ENCODE data around the gene GIPC2.
"Not testable (repeated sequence)": the region's sequence is repeated elsewhere in the genome, so short reads cannot be mapped to it uniquely, and the experiment has no call there.

The GIPC2 gene

DNA sequence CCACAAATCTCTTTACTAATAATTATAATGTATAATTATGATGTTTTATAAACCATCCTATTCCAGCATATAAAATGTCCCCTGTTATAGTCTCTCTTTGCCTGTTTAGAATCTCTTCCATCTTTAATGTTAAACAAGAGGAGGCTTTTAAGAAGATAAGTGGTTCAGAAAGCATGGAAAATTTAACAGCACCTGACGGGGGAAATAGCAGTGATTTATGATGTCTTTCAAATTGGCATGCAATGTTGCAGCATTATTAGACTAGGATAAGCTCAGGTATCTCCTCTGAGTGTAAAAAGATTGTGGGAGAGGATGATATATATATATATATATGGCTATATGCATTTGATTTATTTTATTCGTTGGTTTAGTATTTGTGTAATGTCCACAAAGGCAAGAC, 24.4 kb downstream of the GIPC2 start:
- ATAC-seq = no peak

DNA sequence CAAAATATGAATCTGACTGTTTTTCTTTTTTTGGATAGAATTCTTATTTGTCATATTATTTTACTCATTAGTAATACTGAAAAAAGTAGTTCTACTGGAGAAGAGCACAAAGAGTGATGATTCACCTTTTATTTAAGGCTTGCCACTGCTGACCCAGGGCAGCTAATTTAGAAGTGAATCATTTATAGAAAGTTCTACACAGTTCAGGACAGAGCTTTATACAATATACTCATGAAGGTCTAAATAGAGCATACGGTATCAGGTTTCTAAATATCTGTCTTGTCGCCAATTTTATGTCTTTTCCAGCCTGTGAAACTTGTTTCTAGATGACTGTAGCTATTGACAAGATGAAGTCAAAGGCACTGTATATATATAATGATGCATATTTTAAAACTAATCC, 25.0 kb downstream of the GIPC2 start:
- peak; percentile 87 to 98 for ATAC-seq

DNA sequence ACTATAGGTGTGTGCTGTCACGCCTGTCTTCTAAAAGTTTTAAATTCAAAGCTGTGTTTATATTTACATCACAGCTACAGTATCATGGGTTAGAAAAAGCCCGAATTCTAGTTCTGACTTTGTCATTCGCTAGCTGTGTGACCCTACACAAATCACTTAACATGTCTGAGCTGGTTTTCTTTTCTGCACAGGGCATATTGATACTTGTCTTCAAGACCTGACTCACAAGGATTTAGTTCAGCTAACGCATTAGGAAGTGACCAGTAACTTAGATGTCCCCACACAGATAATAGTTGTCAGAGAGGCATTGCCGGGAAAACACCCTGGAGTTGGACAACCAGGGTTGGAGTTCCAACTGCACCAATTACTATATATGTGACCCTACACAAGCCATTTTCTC, 25.9 kb downstream of the GIPC2 start:
- ATAC-seq = no peak

DNA sequence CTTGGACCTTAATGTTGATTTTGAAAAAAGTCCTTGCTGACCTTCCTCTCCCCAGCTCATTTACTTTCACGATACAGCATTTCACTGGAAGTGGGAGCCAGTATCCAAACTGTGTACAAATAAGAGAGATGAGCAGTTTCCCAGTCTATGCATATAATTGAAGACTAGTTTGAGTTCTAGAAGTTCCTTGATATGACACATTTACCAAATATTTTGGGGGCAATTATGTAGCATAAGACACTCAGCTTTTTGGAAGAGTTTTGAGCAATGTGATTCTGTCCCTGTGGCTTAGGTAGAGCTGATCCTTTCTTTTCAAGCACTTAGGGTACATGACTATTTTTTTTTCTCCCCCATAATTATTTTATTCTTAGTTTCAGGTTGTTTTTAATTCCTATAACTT, 26.4 kb downstream of the GIPC2 start:
- ATAC-seq = no peak

DNA sequence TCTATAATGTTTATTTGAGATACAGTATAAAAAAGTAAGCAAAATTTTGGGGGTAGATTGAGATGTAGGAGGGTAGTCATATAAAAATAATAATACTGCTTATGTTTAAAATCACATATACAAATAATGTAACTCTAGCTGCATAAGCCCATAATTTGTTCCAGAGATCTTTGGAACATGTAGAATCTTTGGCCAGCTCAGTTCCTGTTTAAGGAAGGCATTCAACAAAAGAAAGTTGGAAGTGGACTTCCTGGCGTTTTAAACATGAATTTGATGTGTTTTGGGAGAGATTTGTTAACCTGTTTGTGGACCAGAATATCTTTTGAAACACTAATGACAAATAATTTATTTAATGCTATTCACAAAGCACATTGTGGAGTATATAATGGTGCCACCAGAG, 27.7 kb downstream of the GIPC2 start:
- ATAC-seq = no peak

DNA sequence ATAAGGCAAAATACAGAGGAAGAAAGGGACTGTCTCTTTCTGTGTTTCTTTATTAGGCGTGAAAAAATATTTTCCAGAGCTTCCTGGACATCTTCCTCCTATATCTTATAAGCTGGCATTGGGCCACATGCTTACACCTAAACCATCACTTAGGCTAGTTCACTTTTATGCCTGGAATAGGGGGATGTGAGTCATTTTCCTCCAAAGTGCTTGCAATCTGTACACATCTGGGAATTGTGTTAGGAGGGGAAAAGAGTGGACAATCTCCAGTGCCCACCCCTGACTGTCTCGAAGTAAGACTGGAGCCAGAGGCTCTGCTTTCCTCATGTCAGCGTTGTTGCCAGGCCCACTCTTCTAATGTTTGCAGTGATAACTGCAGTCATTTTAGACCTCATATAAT, 29.9 kb downstream of the GIPC2 start:
- no peak for ATAC-seq

DNA sequence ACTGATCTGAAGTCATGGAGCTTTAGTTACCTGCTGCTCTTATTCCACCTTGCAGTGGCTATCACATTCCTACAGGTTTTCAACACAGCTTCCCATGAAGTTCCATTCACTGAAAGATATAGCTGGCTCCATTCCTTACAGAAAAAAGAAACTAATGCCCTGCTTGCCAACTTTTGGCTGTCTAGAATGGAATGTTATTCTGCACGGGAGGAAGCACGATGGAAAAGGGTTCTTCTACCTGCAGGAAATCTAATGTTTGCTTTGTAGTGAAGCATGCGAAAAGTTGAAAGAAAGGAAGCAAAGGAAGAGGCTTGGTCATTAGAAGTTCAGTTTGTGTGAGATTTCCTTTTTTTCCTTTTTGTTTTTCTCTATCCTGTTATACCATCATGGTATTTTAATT, 32.6 kb downstream of the GIPC2 start:
- ATAC-seq = no peak

DNA sequence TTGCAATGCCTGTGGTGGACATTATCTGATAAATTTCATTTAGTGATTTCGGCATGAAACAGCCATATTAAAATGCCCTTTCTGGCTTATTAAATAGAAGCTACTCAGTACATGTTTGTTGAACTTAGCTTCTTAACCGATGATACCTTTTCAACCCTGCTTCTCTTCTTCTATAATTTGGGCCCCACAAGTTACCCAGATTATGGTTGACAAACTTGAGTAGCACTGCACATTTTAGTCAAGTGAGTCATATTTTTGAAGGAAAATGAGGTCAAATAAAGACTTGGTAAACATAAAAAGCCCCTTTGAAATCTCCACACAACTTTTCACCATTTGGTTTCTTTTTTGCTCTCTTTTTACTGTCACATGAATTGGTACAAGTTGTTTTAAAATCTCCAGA, 33.8 kb downstream of the GIPC2 start:
- ATAC-seq = no peak

DNA sequence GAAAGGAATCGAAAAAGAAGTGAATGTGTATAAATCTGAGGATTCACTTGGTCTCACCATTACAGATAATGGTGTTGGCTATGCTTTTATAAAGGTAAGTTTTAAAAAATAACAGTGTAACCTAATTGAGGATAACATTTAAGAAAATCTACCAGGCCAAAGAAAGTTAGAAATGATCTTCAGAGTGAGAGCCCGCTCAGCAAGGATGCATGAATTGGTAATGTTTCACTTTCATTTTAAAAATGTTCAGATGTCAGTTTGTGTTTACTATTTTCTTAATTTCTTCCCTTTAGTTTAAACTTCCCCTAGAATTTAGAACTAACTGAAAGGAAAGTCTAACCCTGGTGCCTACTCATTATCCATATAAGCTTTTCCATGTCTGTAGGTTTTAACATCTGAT, 35.0 kb downstream of the GIPC2 start:
- no peak for ATAC-seq

DNA sequence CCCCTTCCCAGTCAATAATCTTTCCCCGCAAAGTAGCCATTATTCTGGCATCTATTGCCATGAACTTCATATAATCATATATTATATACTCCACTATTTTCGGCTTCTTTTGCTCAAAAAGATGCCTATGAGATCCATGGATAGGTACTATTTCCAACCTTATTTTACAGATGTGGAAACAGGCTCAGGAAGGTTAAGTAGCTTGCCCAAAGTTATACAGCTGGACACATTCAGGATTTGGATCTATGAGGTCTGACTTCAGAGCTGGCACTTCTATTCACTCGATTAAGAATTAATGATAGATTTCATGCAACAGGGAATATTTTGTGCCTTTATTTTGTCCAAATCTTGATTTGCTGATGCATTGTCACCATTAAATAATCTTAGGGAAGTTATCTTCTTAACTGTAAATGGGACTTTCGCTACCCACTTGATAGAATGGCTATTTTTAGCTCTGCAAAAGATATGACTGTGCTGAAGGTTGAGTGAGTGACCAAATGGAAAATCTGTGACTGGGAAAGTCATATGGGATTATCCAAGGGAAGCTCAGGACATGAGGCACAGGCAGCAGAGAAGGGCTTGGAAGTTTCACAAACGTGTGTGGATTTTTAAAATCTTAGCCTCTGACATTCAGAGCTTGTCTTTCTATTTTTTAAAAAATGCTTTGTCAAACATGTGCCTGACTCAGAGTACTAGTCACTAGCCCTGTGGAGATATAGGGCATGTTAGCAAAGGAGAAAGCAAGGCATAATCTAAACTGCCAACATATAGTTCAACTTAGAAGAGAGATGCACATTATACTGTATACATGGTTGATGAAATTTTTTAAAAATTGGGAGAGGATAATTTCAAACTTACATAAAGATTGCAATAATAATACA, 36.5 kb downstream of the GIPC2 start:
- ATAC-seq = no peak

DNA sequence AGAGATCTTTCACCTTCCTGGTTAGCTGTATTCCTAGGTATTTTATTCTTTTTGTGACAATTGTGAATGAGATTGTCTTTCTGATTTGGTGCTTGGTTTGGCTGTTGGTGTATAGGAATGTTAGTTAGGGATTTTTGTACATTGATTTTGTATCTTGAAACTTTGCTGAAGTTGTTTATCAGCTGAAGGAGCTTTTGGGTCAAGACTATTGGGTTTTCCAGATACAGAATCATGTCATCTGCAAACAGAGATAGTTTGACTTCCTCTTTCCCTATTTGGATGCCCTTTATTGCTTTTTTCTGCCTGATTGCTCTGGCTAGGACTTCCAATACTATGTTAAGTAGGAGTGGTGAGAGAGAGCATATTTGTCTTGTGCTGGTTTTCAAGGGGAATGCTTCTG, 38.9 kb downstream of the GIPC2 start:
- not testable (repeated sequence) for ATAC-seq

DNA sequence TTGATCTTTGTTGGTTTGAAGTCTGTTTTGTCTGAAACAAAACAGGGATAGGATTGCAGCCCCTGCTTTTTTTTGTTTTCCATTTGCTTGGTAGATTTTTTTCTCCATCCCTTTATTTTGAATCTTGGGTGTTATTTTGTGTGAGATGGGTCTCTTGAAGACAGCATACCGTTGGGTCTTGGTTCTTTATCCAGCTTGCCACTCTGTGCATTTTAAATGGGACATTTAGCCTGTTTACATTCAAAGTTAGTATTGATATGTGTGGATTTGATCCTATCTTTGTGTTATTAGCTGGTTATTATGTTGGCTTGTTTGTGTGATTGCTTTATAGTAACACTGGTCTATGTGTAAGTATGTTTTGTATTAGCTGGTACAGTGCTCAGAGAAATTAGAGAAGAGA, 40.9 kb downstream of the GIPC2 start:
- ATAC-seq = no peak

DNA sequence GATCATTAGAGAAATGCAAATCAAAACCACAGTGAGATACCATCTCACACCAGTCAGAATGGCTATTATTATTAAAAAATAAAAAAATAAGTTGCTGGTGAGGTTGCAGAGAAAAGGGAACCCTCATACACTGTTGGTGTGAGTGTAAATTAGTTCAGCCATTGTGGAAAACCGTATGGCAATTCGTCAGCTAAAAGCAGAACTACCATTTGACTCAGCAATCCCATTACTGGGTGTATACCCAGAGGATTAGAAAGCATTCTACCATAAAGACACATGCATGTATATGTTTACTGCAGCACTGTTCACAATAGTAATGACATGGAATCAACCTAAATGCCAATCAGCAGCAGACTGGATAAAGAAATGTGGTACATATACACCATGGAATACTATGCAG, 42.2 kb downstream of the GIPC2 start:
- ATAC-seq = no peak

DNA sequence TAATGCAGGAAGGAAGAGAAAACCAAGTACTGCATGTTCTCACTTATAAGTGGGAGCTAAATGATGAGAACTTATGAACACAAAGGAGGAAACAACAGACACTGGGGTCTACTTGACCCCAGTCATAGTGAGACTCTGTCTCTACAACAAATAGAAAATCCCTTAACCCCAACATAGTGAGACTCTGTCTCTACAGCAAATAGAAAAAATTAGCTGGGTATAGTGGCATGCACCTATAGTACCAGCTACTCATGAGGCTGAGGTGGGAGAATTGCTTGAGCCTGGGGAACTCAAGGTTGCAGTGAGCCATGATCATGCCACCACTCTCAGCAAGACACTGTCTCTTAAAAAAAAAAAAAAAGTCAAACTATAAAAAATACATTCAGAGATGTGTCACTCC, 42.7 kb downstream of the GIPC2 start:
- no peak for ATAC-seq

DNA sequence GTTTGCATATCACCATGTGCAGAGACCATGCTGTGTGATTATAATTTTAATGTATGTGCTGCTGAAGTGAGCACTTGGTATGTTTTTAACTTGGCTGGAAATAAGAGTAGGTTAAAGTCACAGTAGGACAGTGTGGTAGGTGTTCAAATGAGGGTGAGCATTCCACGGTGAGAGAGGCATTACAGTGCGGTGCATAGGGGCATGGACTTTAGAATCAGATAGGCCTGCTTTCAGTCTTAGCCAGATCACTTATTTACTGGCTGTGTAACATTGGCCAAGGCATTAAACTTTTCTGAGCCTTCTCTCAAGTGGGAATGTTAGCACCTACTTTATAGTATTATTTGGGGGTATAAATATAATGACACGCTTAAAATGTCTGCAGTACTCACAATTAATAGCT, 43.2 kb downstream of the GIPC2 start:
- no peak for ATAC-seq

DNA sequence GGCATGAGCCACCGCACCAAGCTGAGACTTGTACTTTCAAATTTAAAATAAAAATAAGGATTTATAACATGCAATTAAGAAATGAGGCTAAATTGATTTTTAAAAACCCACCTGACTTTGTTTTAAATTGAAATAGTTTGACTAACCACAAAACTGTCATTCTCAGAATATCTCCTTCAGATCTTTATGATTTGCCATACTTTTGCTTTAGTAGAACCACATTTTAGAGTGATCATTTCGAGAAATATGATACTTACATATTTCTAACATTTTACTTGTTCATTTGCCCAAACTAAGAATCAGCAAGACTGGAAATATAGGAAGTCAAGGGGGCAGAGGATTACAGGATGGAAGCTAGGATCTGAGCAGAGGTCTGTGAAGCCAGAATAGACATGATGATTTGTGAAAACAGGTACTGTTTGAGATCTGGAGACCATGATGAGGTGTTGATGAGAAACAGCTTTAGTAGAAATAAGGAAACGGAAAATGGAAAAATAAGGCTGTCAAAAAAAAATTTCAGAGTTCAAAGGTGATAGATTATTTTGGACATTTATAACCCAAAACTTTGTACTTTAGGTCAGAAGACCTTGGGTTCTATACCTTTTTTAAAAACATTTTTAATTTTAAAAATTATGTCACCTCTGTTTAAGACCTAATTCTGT, 44.8 kb downstream of the GIPC2 start:
- ATAC-seq = no peak

DNA sequence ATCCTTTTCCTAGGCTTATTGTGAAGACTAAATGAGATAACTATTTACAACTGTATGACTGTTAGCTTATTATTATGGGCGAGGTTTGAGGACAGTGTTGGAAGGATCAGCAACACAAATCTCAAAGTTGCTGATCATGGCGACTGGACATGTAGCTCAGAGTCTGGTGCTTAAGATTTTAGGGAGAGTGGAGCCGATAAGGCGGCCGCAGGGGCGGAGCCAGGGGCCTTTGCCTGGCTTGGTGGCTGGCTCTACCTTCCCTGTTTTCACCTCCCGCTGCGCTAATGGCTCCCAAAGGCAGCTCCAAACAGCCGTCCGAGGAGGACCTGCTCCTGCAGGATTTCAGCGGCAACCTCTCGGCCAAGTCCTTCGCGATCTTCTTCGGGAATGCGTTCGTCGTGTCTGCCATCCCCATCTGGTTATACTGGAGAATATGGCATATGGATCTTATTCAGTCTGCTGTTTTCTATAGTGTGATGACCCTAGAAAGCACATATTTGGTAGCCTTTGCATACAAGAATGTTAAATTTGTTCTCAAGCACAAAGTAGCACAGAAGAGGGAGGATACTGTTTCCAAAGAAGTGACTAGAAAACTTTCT, 45.5 kb downstream of the GIPC2 start:
- ATAC-seq = no peak

DNA sequence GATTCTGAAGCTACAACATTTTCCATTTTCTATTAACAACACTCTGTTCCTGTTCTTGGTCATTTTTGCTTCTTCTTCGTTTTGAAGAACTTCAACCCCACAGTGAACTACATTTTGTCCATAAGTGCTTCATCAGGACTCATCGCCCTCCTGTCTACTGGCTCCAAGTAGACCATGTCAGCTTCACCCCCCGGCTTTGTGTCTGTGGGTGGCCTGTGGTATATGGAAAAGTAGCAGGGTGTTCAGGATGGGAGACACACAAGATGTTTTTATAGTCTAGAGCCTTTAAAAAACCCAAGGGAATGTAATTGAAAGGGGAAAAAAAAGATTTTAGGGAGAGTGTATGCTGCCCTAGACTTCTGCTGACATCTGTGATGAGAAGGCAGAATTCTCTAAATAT, 46.1 kb downstream of the GIPC2 start:
- ATAC-seq = no peak

DNA sequence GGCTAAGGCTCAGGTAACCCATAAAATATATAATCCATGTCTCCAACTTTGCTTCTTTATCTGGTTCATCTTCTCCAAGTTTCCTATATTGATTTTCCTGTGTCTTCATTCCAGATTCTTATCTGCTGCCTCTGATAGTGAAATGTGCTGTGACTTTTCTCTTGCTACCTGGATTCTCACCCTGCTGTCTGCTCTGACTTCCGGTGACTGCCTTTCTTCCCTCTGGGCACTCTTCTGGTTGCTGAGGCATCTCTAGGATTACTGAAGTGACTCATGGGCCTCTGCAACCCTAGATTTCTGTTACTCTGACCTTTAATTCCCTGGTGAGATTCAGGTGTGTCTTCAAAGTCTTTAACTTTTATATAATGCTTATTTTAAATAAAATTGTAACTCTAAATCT, 46.9 kb downstream of the GIPC2 start:
- no peak for ATAC-seq

DNA sequence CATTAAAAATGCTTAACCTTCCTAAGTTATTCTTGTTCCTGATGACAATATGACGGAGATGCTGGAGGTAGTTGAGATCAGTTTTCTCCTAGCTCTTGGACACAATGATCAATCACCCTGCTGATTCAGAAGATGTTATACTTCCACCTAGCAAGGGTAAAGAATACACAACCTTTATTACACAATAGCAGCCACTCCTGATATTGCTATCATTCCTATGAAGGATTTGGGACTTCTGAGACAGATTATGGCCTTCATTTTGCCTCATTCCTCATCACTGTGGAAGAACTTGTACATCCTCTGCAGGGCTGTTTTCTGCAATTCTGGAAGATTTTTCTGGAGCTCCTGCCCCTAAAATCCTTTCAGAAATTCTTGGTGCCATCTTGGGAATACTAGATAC, 47.8 kb downstream of the GIPC2 start:
- no peak for ATAC-seq

DNA sequence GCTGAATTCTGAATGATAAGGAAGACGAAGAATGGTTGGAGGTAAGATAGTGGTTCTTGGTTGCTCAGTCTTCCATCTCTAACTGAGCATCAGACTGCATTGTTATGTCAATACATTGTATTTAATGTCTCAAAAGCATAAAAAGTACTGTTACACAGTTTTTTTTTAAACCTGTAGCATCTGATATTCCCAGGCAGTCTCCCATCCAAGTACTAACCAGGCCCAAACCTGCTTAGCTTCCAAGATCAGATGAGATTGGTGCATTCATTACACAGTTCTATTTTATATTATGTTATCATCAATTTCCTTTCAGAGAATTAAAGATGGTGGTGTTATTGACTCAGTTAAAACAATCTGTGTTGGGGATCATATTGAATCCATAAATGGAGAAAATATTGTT, 48.9 kb downstream of the GIPC2 start:
- ATAC-seq = no peak

DNA sequence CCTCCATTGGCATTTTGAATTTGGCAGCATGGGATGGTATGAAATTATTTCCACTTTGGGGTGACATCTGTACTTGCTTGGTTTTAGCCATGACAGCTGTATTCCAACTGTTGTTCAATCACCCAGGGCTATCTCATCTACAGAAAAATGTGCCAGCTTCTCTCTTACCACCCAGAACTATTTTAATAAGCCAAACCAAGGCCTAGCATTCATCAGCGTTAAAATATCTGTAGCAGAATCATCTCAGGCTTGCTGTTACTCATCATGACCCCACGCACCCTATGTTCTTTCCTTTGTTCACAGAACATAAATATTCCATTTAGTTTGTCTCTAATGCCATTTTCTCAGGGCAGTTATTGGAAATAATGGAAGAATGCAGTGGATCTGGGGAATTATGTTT, 49.8 kb downstream of the GIPC2 start:
- ATAC-seq = no peak

DNA sequence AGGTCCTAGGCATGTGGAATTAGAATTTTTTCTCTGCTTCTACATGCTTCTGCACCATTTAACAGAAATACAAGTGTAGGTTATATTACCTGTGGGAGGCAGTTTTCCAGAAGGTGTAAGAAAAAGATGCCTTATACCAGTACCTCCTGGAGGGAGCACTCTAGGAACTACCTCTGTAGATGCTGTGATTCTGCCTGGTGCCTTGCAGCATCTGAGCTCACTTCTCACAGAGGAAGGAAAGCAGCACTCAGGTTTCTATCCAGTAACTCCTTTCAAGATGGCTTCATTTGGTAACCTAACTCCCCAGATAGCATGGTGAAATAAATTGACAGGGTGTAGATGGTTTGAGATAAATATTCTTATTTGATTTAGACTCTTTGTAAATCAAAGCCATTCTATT, 50.3 kb downstream of the GIPC2 start:
- no peak for ATAC-seq

DNA sequence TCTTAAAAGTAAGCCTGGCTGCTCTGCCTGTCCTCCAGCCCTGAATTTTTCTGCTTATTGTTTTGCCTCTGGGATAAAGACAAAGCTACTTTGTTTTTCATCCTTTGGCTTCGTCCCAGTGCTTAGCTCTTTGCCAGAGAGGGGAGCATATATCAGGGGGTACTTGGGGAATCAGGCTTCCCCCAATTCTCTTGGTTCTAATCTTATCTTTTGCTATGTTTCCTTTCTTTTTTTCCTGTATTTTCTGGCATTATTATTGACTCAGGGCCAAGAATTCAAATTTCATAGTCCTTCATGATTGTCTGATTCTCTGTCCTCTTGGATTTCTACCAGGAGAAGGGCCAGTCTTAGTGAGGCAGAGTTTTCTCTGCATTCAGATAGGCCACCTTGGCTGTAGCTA, 51.2 kb downstream of the GIPC2 start:
- no peak for ATAC-seq

All from activated CD4-positive, CD25-positive, alpha-beta regulatory T cell treated with anti-CD3 and anti-CD28 coated beads, Interleukin-2, amount 50 U/mL, for 24 hours (primary cell).